Psoas muscle (tissue), 8 donors: Measurements from ENCODE around the gene ZMIZ1. TPM values are rescaled to one million over a fixed set of nuclear protein-coding genes. Genes with fewer than 3 reads are reported as not detected.

Source experiments
- ATAC-seq, 4 donors: fragments of 200-7000 bp; cut with Tn5 transposase; one replicate each; pipeline ENCODE4 v1.9.1; 2020; ENCODE audit warnings: moderate library complexity in 3 of 4, mild to moderate bottlenecking in 2 of 4
- DNase-seq, 2 donors: peaks; one replicate each; pipeline ENCODE4 v3.0.0-alpha.2; 2020
- H3K27ac ChIP-seq: fragments of 200-600 bp; one replicate; pipeline ENCODE4 v1.8.0; 2022
- H3K27me3 ChIP-seq, 3 donors: fragments of 200-600 bp in 1 of 3; one replicate each; pipeline versions ENCODE4 v1.6.1 to v1.8.0; 2013 to 2022; ENCODE audit warnings: low read length in 2 of 3, mild to moderate bottlenecking in 2 of 3, moderate library complexity in 1 of 3; ENCODE audit not compliant: insufficient read depth in 3 of 3
- H3K36me3 ChIP-seq, 2 donors: fragments of 200-600 bp in 1 of 2; one replicate each; pipeline versions ENCODE4 v1.6.1 to v1.8.0; 2013 to 2022; ENCODE audit warnings: low read depth in 1 of 2, mild to moderate bottlenecking in 1 of 2, moderate library complexity in 1 of 2; ENCODE audit not compliant: insufficient read depth in 1 of 2
- H3K4me1 ChIP-seq: fragments of 200-600 bp; one replicate; pipeline ENCODE4 v1.8.0; 2022
- H3K4me3 ChIP-seq: fragments of 200-600 bp; one replicate; pipeline ENCODE4 v1.8.0; 2022; ENCODE audit warnings: mild to moderate bottlenecking
- H3K9me3 ChIP-seq: fragments of 200-600 bp; one replicate; pipeline ENCODE4 v1.8.0; 2022
- CTCF ChIP-seq: fragments of 200-600 bp; IDR thresholded peaks from one replicate; pipeline ENCODE4 v1.8.0; 2022; ENCODE audit warnings: antibody characterized with exemption
- WGBS, 3 donors: extraction: QIAGEN DNeasy Blood & Tissue Kit; methylation state at CpG; one replicate each; pipeline versions ENCODE4 v1.1.6 to v1.1.7; 2013; 5-methylcytosine and 5-hydroxymethylcytosine counted together
- intact Hi-C, 2 donors: fragments of 100-400 bp; cut with DNase I; formaldehyde crosslinking; loops; one replicate each; pipeline versions ENCODE4 v1.11.0 to v1.14.2; 2022
- polyA plus RNA-seq, 3 donors: library from polyadenylated mRNA; stranded (reverse); fragments of 200-250 nt; gene quantifications; one replicate each; pipeline ENCODE4 v1.2.3, GENCODE V29; 2013
- total RNA-seq, 4 donors: library from RNA; stranded (reverse); fragmentation: NEBNext Ultra II Directional in 2 of 4; extraction: Animal tissue kit (Norgen Biotek cat#: 25700) in 2 of 4; gene quantifications; one replicate each; pipeline versions ENCODE4 v1.2.1 to v1.2.4, GENCODE V29; 2021 to 2023
- donor health status: healthy with polysubstance abuse.
- donor health status: DM: no; HTN: no; CAD: no; lungs with moderate emphysema.
- donor health status: Bipolar disorder and iron deficiency.
- donor health status: healthy.
- donor health status: DM: yes; HTN: yes; CAD: no.
- donor health status: DM: no; HTN: no; CAD: no.
- donor health status: DM: no; HTN: no; CAD: no.
- donor health status: DM: yes; HTN: yes; CAD: no.

ZMIZ1 gene
- total and polyA plus RNA-seq, 7 donors: 10.4 to 37.6 (median 30.0) TPM

GRCh38 chr10:79137826-79138225 is 69.1 kb downstream of the ZMIZ1 start:
- intact Hi-C loops: loop anchor here (5.0 kb wide), 1 partner anchor 56 kb away; no protein-coding TSS in a partner anchor

GRCh38 chr10:79138449-79139123 is 69.8 kb downstream of the ZMIZ1 start:
- Histone ChIP-seq H3K4me3 (no peak overlapping the region), H3K9me3 (no peaks in the 10 kb centered on the region), H3K4me1 (peaks cover 76% of the 10 kb centered on the region), H3K27ac (peak overlapping the region; percentile 73), H3K27me3 (no peaks in the 10 kb centered on the region), H3K36me3 (peaks cover 0 to 28% of the 10 kb centered on the region in 2 donors)
- DNase-seq (no peak), ATAC-seq (peak in 1 of 4 donors; percentile 17)
- TF ChIP-seq CTCF: no peak
- intact Hi-C loops: loop anchor here (5.0 kb wide), 1 partner anchor 56 kb away; no protein-coding TSS in a partner anchor
- WGBS, 3 donors: 85 to 91% (median 89%) methylated on average over 5 of the region's 5 CpGs

More at GRCh38 chr10:79137826-79138225, 69.1 kb downstream of the ZMIZ1 start:
- TF ChIP-seq CTCF: no peak
- peak; percentile 65 to 74 for DNase-seq
- 12 to 16% (median 13%) methylated on average over 10 to 13 of the region's 13 CpGs for WGBS, 3 donors
- Histone ChIP-seq H3K4me3 (peak overlapping the region; percentile 7), H3K9me3 (no peaks in the 10 kb centered on the region), H3K4me1 (peaks cover 79% of the 10 kb centered on the region), H3K36me3 (peaks cover 0 to 25% of the 10 kb centered on the region in 2 donors), H3K27me3 (no peaks in the 10 kb centered on the region), H3K27ac (peak overlapping the region; percentile 73)
- peak; percentile 68 to 81 (median 75) for ATAC-seq

DNA sequence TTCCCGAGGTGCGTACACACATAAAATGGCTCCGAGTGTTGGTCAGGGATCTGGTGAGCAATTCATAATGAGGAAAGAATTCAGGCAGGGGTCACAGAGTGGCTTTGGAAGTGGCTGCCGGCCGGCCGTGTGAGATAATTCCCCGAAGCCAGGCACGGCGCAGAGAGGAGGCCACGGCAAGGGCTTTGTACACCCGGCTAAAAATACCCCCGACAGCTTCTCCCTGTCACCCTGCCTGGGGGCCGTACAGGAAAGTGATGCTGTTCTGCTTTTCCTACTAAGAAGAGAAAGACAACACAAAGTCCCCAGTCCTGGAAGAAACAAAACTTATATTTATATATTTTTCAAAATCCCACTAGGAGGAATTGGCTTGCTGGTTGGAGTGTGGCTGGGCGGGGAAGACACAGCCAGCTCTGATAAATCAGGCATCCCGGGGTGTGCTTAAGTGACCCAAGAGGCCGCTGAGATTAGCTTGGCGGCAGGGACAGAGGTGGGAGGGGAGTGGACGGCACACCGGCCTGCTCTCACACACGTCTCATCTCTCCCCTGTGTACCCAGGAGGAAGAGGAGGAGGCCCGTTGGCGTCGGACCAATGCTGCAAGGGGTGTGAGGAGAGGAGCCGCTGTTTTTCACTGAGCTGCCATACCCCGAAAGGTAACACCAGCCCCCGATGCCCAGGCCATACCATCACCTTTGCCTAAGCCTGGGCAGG is 70.5 kb downstream of the ZMIZ1 start:
- no peak for TF ChIP-seq CTCF
- Histone ChIP-seq H3K27me3 (no peaks in the 10 kb centered on the region), H3K4me1 (peaks cover 74% of the 10 kb centered on the region), H3K4me3 (no peak overlapping the region), H3K9me3 (no peaks in the 10 kb centered on the region), H3K27ac (peak overlapping the region; percentile 73), H3K36me3 (peaks cover 0 to 32% of the 10 kb centered on the region in 2 donors)
- ATAC-seq (peak; percentile 80 to 87 (median 86)), DNase-seq (peak; percentile 75 to 88)
- intact Hi-C loops: loop anchor here (5.0 kb wide), 1 partner anchor 57 kb away; no protein-coding TSS in a partner anchor
- WGBS, 3 donors: 15 to 17% (median 16%) methylated on average over 26 of the region's 26 CpGs

GRCh38 chr10:79140085-79140793 is 71.5 kb downstream of the ZMIZ1 start:
- ATAC-seq: no peak
- Histone ChIP-seq H3K9me3 (no peaks in the 10 kb centered on the region), H3K36me3 (peaks cover 0 to 38% of the 10 kb centered on the region in 2 donors), H3K4me3 (no peak overlapping the region), H3K27me3 (no peaks in the 10 kb centered on the region), H3K27ac (peak overlapping the region; percentile 73), H3K4me1 (peaks cover 68% of the 10 kb centered on the region)
- no peak for DNase-seq
- 92 to 97% (median 94%) methylated on average over 7 of the region's 7 CpGs for WGBS, 3 donors
- intact Hi-C loops: no loop called here
- TF ChIP-seq CTCF: no peak
